ENCODE results near the gene CEACAM18. TPM values are rescaled to one million over a fixed set of nuclear protein-coding genes. Genes with fewer than 3 reads are reported as not detected.

Gene CEACAM18
- polyA plus RNA-seq, 2 of the 4 experiments (the other 2 are of a cell fraction) = not detected

- no peak for TF ChIP-seq RAD21 (conservative IDR thresholded peaks at IDR 0.05 in 1 of 2, IDR thresholded peaks at IDR 0.05 in 1 of 2)
- TF ChIP-seq EHF (CRISPR knock-in tag; IDR thresholded peaks at IDR 0.05) = no peak
- TF ChIP-seq EP300 (IDR thresholded peaks at IDR 0.05) = no peak
- TF ChIP-seq BHLHE40 (IDR thresholded peaks at IDR 0.05; ENCODE audit: low read depth, low read length) = no peak
- no peak for TF ChIP-seq E2F6 (IDR thresholded peaks at IDR 0.05; ENCODE audit: borderline replicate concordance, low read depth)
- TF ChIP-seq SMC3 (IDR thresholded peaks at IDR 0.05) = no peak
- TF ChIP-seq CBX8 (IDR thresholded peaks at IDR 0.05) = no peak
- no peak overlapping the region for H3K27ac ChIP-seq
- no peak overlapping the region for H3K4me3 ChIP-seq
- H3K4me2 ChIP-seq = no peak overlapping the region
- no peaks in the 10 kb centered on the region for H3K4me1 ChIP-seq
- whole genome bisulfite sequencing (ENCODE audit: missing lambda C conversion rate) = 0% methylated on average over 1 of the region's 1 CpG
- DNase-seq (ENCODE audit: low read depth in 1 of 2, low spot score in 1 of 2) (no peak), FAIRE-seq (no peak), ATAC-seq (no peak)
- ChIA-PET POLR2A (no interaction called here), CTCF (interaction anchor here (1.0 to 1.3 kb wide), 3 partner anchors 10 to 13 kb away, joined by 3 to 4 read pairs (median 3); no protein-coding TSS in a partner anchor)
- 0 out of 3 replicates have a peak, but pooled peaks cover 4% of the 10 kb centered on the region for H3K9me3 ChIP-seq
Observed at GRCh38 chr19:51434456-51434855, 43.9 kb upstream of the CEACAM18 start.

GRCh38 chr19:51439021-51439465, 39.3 kb upstream of the CEACAM18 start:
- ATAC-seq (no peak), FAIRE-seq (no peak), DNase-seq (ENCODE audit: low read depth in 1 of 2, low spot score in 1 of 2) (no peak)
- Histone ChIP-seq H3K4me1 (no peaks in the 10 kb centered on the region; the same call in 2 of the 3 replicates), H3K9me3 (0 out of 3 replicates have a peak, but pooled peaks cover 6% of the 10 kb centered on the region), H3K4me3 (no peak overlapping the region), H3K27ac (no peak overlapping the region), H3K4me2 (no peak overlapping the region)
- 20% methylated on average over 5 of the region's 5 CpGs for WGBS (ENCODE audit: missing lambda C conversion rate)
- ChIA-PET POLR2A (no interaction called here), CTCF (interaction anchor here (0.8 to 2.4 kb wide), 5 partner anchors 8 to 222 kb away, joined by 3 to 8 read pairs (median 5); no protein-coding TSS in a partner anchor)
- peak in 1 of 2 experiments; percentile 36; a peak in 1 of 5 replicates for TF ChIP-seq RAD21 (conservative IDR thresholded peaks at IDR 0.05 in 1 of 2, IDR thresholded peaks at IDR 0.05 in 1 of 2)
- no peak for TF ChIP-seq CHD4 (IDR thresholded peaks at IDR 0.05; ENCODE audit: borderline replicate concordance)

- ChIA-PET CTCF (interaction anchor here (0.6 to 2.4 kb wide), 6 partner anchors 13 to 75 kb away, joined by 3 to 8 read pairs (median 4); no protein-coding TSS in a partner anchor), POLR2A (no interaction called here)
- 2% methylated on average over 2 of the region's 2 CpGs for WGBS (ENCODE audit: missing lambda C conversion rate)
- H3K27ac ChIP-seq = no peak overlapping the region
- DNase-seq (ENCODE audit: low read depth in 1 of 2, low spot score in 1 of 2) = no peak
- FAIRE-seq = no peak
- no peak for ATAC-seq
- H3K4me2 ChIP-seq = no peak overlapping the region
- 0 out of 3 replicates have a peak, but pooled peaks cover 6% of the 10 kb centered on the region for H3K9me3 ChIP-seq
- H3K4me3 ChIP-seq = no peak overlapping the region
- no peaks in the 10 kb centered on the region; the same call in 2 of the 3 replicates for H3K4me1 ChIP-seq
- TF ChIP-seq CBX8 (IDR thresholded peaks at IDR 0.05) (no peak), ATOH8 (CRISPR knock-in tag; IDR thresholded peaks at IDR 0.05; ENCODE audit: low read depth) (no peak), SREBF2 (IDR thresholded peaks at IDR 0.05) (no peak), CTCF (IDR thresholded peaks at IDR 0.05) (no peak), MYC (IDR thresholded peaks at IDR 0.05; ENCODE audit: borderline replicate concordance, low read length) (no peak), GATA3 (IDR thresholded peaks at IDR 0.05; ENCODE audit: borderline replicate concordance) (no peak), FOXS1 (CRISPR knock-in tag; IDR thresholded peaks at IDR 0.05) (no peak), MAZ (IDR thresholded peaks at IDR 0.05; ENCODE audit: borderline replicate concordance, low read depth, low read length) (no peak), FOSL2 (IDR thresholded peaks at IDR 0.05) (no peak), FOSL2 (CRISPR knock-in tag; IDR thresholded peaks at IDR 0.05) (no peak), CHD2 (IDR thresholded peaks at IDR 0.05; ENCODE audit: low read length, partially characterized antibody) (no peak), POLR2A (IDR thresholded peaks at IDR 0.05; ENCODE audit: low read length) (no peak), JUNB (IDR thresholded peaks at IDR 0.05) (no peak), HES2 (IDR thresholded peaks at IDR 0.05) (no peak), HOXA7 (CRISPR knock-in tag; IDR thresholded peaks at IDR 0.05) (no peak), KDM1A (IDR thresholded peaks at IDR 0.05; ENCODE audit: low read depth) (no peak), RARB (CRISPR knock-in tag; IDR thresholded peaks at IDR 0.05) (no peak)
Observed at GRCh38 chr19:51440052-51440451, 38.3 kb upstream of the CEACAM18 start.
